Measurements from ENCODE around the gene RDH8.

RDH8 gene

GRCh38 chr19:10044390-10044789, 31.1 kb downstream of the RDH8 start:
- Histone ChIP-seq H2AFZ (ENCODE audit: low read length) (no peak overlapping the region), H3K4me1 (ENCODE audit: low read length) (no peaks in the 10 kb centered on the region), H3K27ac (ENCODE audit: low read length) (no peak overlapping the region), H3K4me2 (ENCODE audit: low read depth, low read length) (no peak overlapping the region), H3K27me3 (replicated peaks; ENCODE audit: insufficient read depth, low read length) (peaks cover 54% of the 10 kb centered on the region), H4K20me1 (ENCODE audit: insufficient read depth, low read length) (no peaks in the 10 kb centered on the region), H3K36me3 (replicated peaks; ENCODE audit: insufficient read depth, low read length) (no peaks in the 10 kb centered on the region), H3K9ac (ENCODE audit: low read length) (no peak overlapping the region), H3K9me3 (replicated peaks; ENCODE audit: insufficient read depth, low read length) (no peaks in the 10 kb centered on the region), H3K9me2 (replicated peaks; ENCODE audit: insufficient read depth, low read length) (no peaks in the 10 kb centered on the region), H3K4me3 (ENCODE audit: low read length) (no peak overlapping the region), H3F3A (ENCODE audit: insufficient read depth, low read length) (no peaks in the 10 kb centered on the region), H3K79me2 (ENCODE audit: low read length) (no peaks in the 10 kb centered on the region)
- DNase-seq, result no peak
- TF ChIP-seq EZH2phosphoT487 (IDR thresholded peaks at IDR 0.05; ENCODE audit: low read length) (no peak), EZH2 (optimal IDR thresholded peaks at IDR 0.05; ENCODE audit: low read depth, low read length) (no peak), CTCF (IDR thresholded peaks at IDR 0.05; ENCODE audit: low read length) (no peak)

GRCh38 chr19:10045371-10045770, 32.1 kb downstream of the RDH8 start:
- Histone ChIP-seq H3K4me2 (ENCODE audit: low read depth, low read length) (no peak overlapping the region), H3K36me3 (replicated peaks; ENCODE audit: insufficient read depth, low read length) (no peaks in the 10 kb centered on the region), H3K9ac (ENCODE audit: low read length) (no peak overlapping the region), H4K20me1 (ENCODE audit: insufficient read depth, low read length) (no peaks in the 10 kb centered on the region), H3K9me2 (replicated peaks; ENCODE audit: insufficient read depth, low read length) (no peaks in the 10 kb centered on the region), H3K4me3 (ENCODE audit: low read length) (no peak overlapping the region), H2AFZ (ENCODE audit: low read length) (no peak overlapping the region), H3F3A (ENCODE audit: insufficient read depth, low read length) (no peaks in the 10 kb centered on the region), H3K4me1 (ENCODE audit: low read length) (no peaks in the 10 kb centered on the region), H3K27ac (ENCODE audit: low read length) (no peak overlapping the region), H3K27me3 (replicated peaks; ENCODE audit: insufficient read depth, low read length) (peaks cover 56% of the 10 kb centered on the region), H3K79me2 (ENCODE audit: low read length) (no peaks in the 10 kb centered on the region), H3K9me3 (replicated peaks; ENCODE audit: insufficient read depth, low read length) (no peaks in the 10 kb centered on the region)
- no peak for DNase-seq
- no peak for TF ChIP-seq CTCF (IDR thresholded peaks at IDR 0.05; ENCODE audit: low read length)
- no peak for TF ChIP-seq EZH2phosphoT487 (IDR thresholded peaks at IDR 0.05; ENCODE audit: low read length)
- no peak for TF ChIP-seq EZH2 (optimal IDR thresholded peaks at IDR 0.05; ENCODE audit: low read depth, low read length)

- Histone ChIP-seq H3K79me2 (ENCODE audit: low read length) (no peaks in the 10 kb centered on the region), H3K9ac (ENCODE audit: low read length) (no peak overlapping the region), H3K9me2 (replicated peaks; ENCODE audit: insufficient read depth, low read length) (no peaks in the 10 kb centered on the region), H3K36me3 (replicated peaks; ENCODE audit: insufficient read depth, low read length) (no peaks in the 10 kb centered on the region), H4K20me1 (ENCODE audit: insufficient read depth, low read length) (no peaks in the 10 kb centered on the region), H3K4me3 (ENCODE audit: low read length) (no peak overlapping the region), H3K27ac (ENCODE audit: low read length) (no peak overlapping the region), H3K4me1 (ENCODE audit: low read length) (no peaks in the 10 kb centered on the region), H3K27me3 (replicated peaks; ENCODE audit: insufficient read depth, low read length) (peaks cover 67% of the 10 kb centered on the region), H3F3A (ENCODE audit: insufficient read depth, low read length) (no peaks in the 10 kb centered on the region), H3K4me2 (ENCODE audit: low read depth, low read length) (no peak overlapping the region), H2AFZ (ENCODE audit: low read length) (no peak overlapping the region), H3K9me3 (replicated peaks; ENCODE audit: insufficient read depth, low read length) (no peaks in the 10 kb centered on the region)
- TF ChIP-seq EZH2phosphoT487 (IDR thresholded peaks at IDR 0.05; ENCODE audit: low read length) (no peak), CTCF (IDR thresholded peaks at IDR 0.05; ENCODE audit: low read length) (no peak), EZH2 (optimal IDR thresholded peaks at IDR 0.05; ENCODE audit: low read depth, low read length) (no peak)
- DNase-seq, result no peak
Observed at GRCh38 chr19:10049626-10050025, 36.3 kb downstream of the RDH8 start.
